ENCODE data around the gene GRHL1. TPM values are rescaled to one million over a fixed set of nuclear protein-coding genes. Genes with fewer than 3 reads are reported as not detected.

The GRHL1 gene
- total and polyA plus RNA-seq, 2 donors (not counting 1 experiment from before 2014, with no cell fraction given): 0.25 to 0.76 TPM

GRCh38 chr2:10026940-10027569, 75.6 kb downstream of the GRHL1 start:
- DNase-seq: no peak
- WGBS (ENCODE audit: insufficient coverage): 93% methylated on average over 7 of the region's 8 CpGs
- intact Hi-C loops (cut with micrococcal nuclease): no loop called here
- no peak overlapping the region for H2AFZ ChIP-seq (ENCODE audit: insufficient read depth, low read depth, low read length, poor library complexity, severe bottlenecking)
- H3K4me2 ChIP-seq (replicated peaks; ENCODE audit: low read depth, low read length, poor library complexity, severe bottlenecking): no peak overlapping the region
- Mint-ChIP-seq H3K4me3 (no peak overlapping the region), H3K9me3 (ENCODE audit: insufficient read depth) (no peaks in the 10 kb centered on the region), H3K27me3 (no peaks in the 10 kb centered on the region), H3K4me1 (peaks cover 42% of the 10 kb centered on the region), H3K27ac (peak overlapping the region; percentile 26)
- no peaks in the 10 kb centered on the region for H3K36me3 ChIP-seq (replicated peaks in 1 of 2; ENCODE audit: control extremely low read depth in 1 of 2, control insufficient read depth in 1 of 2, extremely low read depth in 1 of 2, insufficient read depth in 2 of 2, low read length in 1 of 2)
- peaks cover 42 to 45% of the 10 kb centered on the region in 2 donors for H3K4me1 ChIP-seq (ENCODE audit: control insufficient read depth in 2 of 2, insufficient read depth in 2 of 2, low read length in 2 of 2)
- H3K4me3 ChIP-seq (ENCODE audit: control extremely low read depth in 1 of 5, extremely low read depth in 1 of 5, insufficient read depth in 1 of 5, low read depth in 2 of 5, low read length in 4 of 5): no peak overlapping the region
- no peak overlapping the region for H3K9ac ChIP-seq (ENCODE audit: low read length)
- TF ChIP-seq EZH2 (IDR thresholded peaks at IDR 0.05; ENCODE audit: borderline replicate concordance, insufficient read depth, low read depth, low read length, poor library complexity, severe bottlenecking) (no peak), CTCF (IDR thresholded peaks at IDR 0.05) (no peak)
- ChIA-PET CTCF (interaction anchor here (1.2 to 6.9 kb wide), 3 partner anchors 9 to 42 kb away, joined by 3 to 59 read pairs (median 31); no protein-coding TSS in a partner anchor), POLR2A (no interaction called here)
- H4K20me1 ChIP-seq (ENCODE audit: control insufficient read depth, insufficient read depth, low read length, poor library complexity, severe bottlenecking): no peaks in the 10 kb centered on the region
- no peaks in the 10 kb centered on the region for H3K9me3 ChIP-seq (ENCODE audit: control extremely low read depth in 1 of 3, control insufficient read depth in 2 of 3, insufficient read depth in 1 of 3, low read length in 2 of 3)
- H3K79me2 ChIP-seq (ENCODE audit: control insufficient read depth, insufficient read depth, low read length): peaks cover 9% of the 10 kb centered on the region
- no peaks in the 10 kb centered on the region for H3K27me3 ChIP-seq (replicated peaks in 1 of 4; ENCODE audit: control extremely low read depth in 1 of 4, control insufficient read depth in 3 of 4, insufficient read depth in 4 of 4, low read length in 3 of 4)
- H3K27ac ChIP-seq (ENCODE audit: low read length in 2 of 2): no peak overlapping the region
- ATAC-seq (ENCODE audit: low read depth): no peak

GRCh38 chr2:10027660-10028330, 76.3 kb downstream of the GRHL1 start:
- no peak overlapping the region for H3K4me3 Mint-ChIP-seq
- intact Hi-C loops (cut with micrococcal nuclease): no loop called here
- no peaks in the 10 kb centered on the region for H3K27me3 Mint-ChIP-seq
- Histone ChIP-seq H3K4me2 (replicated peaks; ENCODE audit: low read depth, low read length, poor library complexity, severe bottlenecking) (peak overlapping the region; percentile 83), H3K4me1 (ENCODE audit: control insufficient read depth in 2 of 2, insufficient read depth in 2 of 2, low read length in 2 of 2) (peaks cover 44 to 52% of the 10 kb centered on the region in 2 donors), H2AFZ (ENCODE audit: insufficient read depth, low read depth, low read length, poor library complexity, severe bottlenecking) (peak overlapping the region; percentile 79), H3K9me3 (ENCODE audit: control extremely low read depth in 1 of 3, control insufficient read depth in 2 of 3, insufficient read depth in 1 of 3, low read length in 2 of 3) (no peaks in the 10 kb centered on the region), H3K9ac (ENCODE audit: low read length) (no peak overlapping the region), H3K36me3 (replicated peaks in 1 of 2; ENCODE audit: control extremely low read depth in 1 of 2, control insufficient read depth in 1 of 2, extremely low read depth in 1 of 2, insufficient read depth in 2 of 2, low read length in 1 of 2) (no peaks in the 10 kb centered on the region), H3K79me2 (ENCODE audit: control insufficient read depth, insufficient read depth, low read length) (peaks cover 9% of the 10 kb centered on the region), H4K20me1 (ENCODE audit: control insufficient read depth, insufficient read depth, low read length, poor library complexity, severe bottlenecking) (no peaks in the 10 kb centered on the region), H3K27ac (ENCODE audit: low read length in 2 of 2) (no peak overlapping the region), H3K4me3 (ENCODE audit: control extremely low read depth in 1 of 5, extremely low read depth in 1 of 5, insufficient read depth in 1 of 5, low read depth in 2 of 5, low read length in 4 of 5) (no peak overlapping the region), H3K27me3 (replicated peaks in 1 of 4; ENCODE audit: control extremely low read depth in 1 of 4, control insufficient read depth in 3 of 4, insufficient read depth in 4 of 4, low read length in 3 of 4) (no peaks in the 10 kb centered on the region)
- peak overlapping the region; percentile 75 for H3K27ac Mint-ChIP-seq
- WGBS (ENCODE audit: insufficient coverage): 94% methylated on average over 13 of the region's 16 CpGs
- CTCF ChIA-PET: interaction anchor here (0.8 to 6.9 kb wide), 5 partner anchors 8 to 214 kb away, joined by 3 to 59 read pairs (median 5); no protein-coding TSS in a partner anchor
- POLR2A ChIA-PET: interaction anchor here (1.2 kb wide), 1 partner anchor 21 kb away, joined by 5 read pairs; no protein-coding TSS in a partner anchor
- peaks cover 44% of the 10 kb centered on the region for H3K4me1 Mint-ChIP-seq
- ATAC-seq (ENCODE audit: low read depth) (no peak), DNase-seq (no peak)
- H3K9me3 Mint-ChIP-seq (ENCODE audit: insufficient read depth): no peaks in the 10 kb centered on the region
- TF ChIP-seq CTCF (IDR thresholded peaks at IDR 0.05): no peak
- no peak for TF ChIP-seq EZH2 (IDR thresholded peaks at IDR 0.05; ENCODE audit: borderline replicate concordance, insufficient read depth, low read depth, low read length, poor library complexity, severe bottlenecking)
